SK-N-SH (cell line): ENCODE measurements around the gene SYNE2.
"Not testable (repeated sequence)": the region's sequence is repeated elsewhere in the genome, so short reads cannot be mapped to it uniquely, and the experiment has no call there.

Experiments
- CTCF ChIP-seq: fragments of 200-600 bp; sonication (generic); IDR thresholded peaks from 2 replicates; pipeline ENCODE4 v1.6.1; 2017; ENCODE audit warnings: antibody characterized with exemption, mild to moderate bottlenecking, moderate library complexity
- EP300 ChIP-seq, 2 experiments: IDR thresholded peaks; 2 replicates each; pipeline versions ENCODE4 v1.4.0 to v1.6.1; 2012; ENCODE audit warnings: borderline replicate concordance in 1 of 2, low read depth in 1 of 2, low read length in 1 of 2
- EZH2phosphoT487 ChIP-seq: fragments of 200-600 bp; sonication (generic); IDR thresholded peaks from 2 replicates; pipeline ENCODE4 v1.6.1; 2017; ENCODE audit warnings: low read depth, mixed run types, mild to moderate bottlenecking, antibody characterized with exemption, moderate library complexity, borderline replicate concordance
- FOXM1 ChIP-seq: IDR thresholded peaks from 2 replicates; pipeline ENCODE4 v1.4.0; 2012; ENCODE audit warnings: low read depth, mild to moderate bottlenecking
- POLR2AphosphoS5 ChIP-seq: IDR thresholded peaks from 2 replicates; pipeline ENCODE4 v1.6.1; 2012; ENCODE audit warnings: low read depth, low read length
- YY1 ChIP-seq: IDR thresholded peaks from 2 replicates; pipeline ENCODE4 v1.4.0; 2012; ENCODE audit warnings: low read depth, mild to moderate bottlenecking

- TF ChIP-seq POLR2AphosphoS5; YY1; CTCF; EP300 (IDR thresholded peaks at IDR 0.05; ENCODE audit: borderline replicate concordance in 1 of 2, low read depth in 1 of 2, low read length in 1 of 2); FOXM1; EZH2phosphoT487: not testable (repeated sequence)
Observed at GRCh38 chr14:64037869-64038745, 185.3 kb downstream of the SYNE2 start.
